Measurements from ENCODE around the gene RASA3.

RASA3 gene

GRCh38 chr13:114025405-114025713 is 107.1 kb downstream of the RASA3 start:
- TF ChIP-seq, protein P1, sequence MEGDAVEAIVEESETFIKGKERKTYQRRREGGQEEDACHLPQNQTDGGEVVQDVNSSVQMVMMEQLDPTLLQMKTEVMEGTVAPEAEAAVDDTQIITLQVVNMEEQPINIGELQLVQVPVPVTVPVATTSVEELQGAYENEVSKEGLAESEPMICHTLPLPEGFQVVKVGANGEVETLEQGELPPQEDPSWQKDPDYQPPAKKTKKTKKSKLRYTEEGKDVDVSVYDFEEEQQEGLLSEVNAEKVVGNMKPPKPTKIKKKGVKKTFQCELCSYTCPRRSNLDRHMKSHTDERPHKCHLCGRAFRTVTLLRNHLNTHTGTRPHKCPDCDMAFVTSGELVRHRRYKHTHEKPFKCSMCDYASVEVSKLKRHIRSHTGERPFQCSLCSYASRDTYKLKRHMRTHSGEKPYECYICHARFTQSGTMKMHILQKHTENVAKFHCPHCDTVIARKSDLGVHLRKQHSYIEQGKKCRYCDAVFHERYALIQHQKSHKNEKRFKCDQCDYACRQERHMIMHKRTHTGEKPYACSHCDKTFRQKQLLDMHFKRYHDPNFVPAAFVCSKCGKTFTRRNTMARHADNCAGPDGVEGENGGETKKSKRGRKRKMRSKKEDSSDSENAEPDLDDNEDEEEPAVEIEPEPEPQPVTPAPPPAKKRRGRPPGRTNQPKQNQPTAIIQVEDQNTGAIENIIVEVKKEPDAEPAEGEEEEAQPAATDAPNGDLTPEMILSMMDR (IDR thresholded peaks at IDR 0.05; ENCODE audit: low read depth, low read length, missing control alignments): no peak
- no peak overlapping the region for H3K4me3 ChIP-seq (ENCODE audit: low read depth, low read length)
- no peak for DNase-seq (ENCODE audit: low read depth)

- no peak overlapping the region for H3K4me3 ChIP-seq (ENCODE audit: low read depth, low read length)
- TF ChIP-seq, protein P1 (IDR thresholded peaks at IDR 0.05; ENCODE audit: low read depth, low read length, missing control alignments): no peak
- peak; percentile 46 for DNase-seq (ENCODE audit: low read depth)
These were observed 107.6 kb downstream of the RASA3 start for GRCh38 chr13:114024603-114025404.

- TF ChIP-seq, protein P1 (IDR thresholded peaks at IDR 0.05; ENCODE audit: low read depth, low read length, missing control alignments): no peak
- no peak overlapping the region for H3K4me3 ChIP-seq (ENCODE audit: low read depth, low read length)
- DNase-seq (ENCODE audit: low read depth): no peak
These were observed 108.5 kb downstream of the RASA3 start for GRCh38 chr13:114023716-114024602.

- no peak overlapping the region for H3K4me3 ChIP-seq (ENCODE audit: low read depth, low read length)
These were observed 109.5 kb downstream of the RASA3 start for GRCh38 chr13:114022876-114023275.

GRCh38 chr13:114022309-114022669 is 110.1 kb downstream of the RASA3 start:
- H3K4me3 ChIP-seq (ENCODE audit: low read depth, low read length): no peak overlapping the region
- no peak for DNase-seq (ENCODE audit: low read depth)
- TF ChIP-seq, protein P1 (IDR thresholded peaks at IDR 0.05; ENCODE audit: low read depth, low read length, missing control alignments): no peak

More at GRCh38 chr13:114022876-114023275, 109.5 kb downstream of the RASA3 start:
- TF ChIP-seq, protein P1 (IDR thresholded peaks at IDR 0.05; ENCODE audit: low read depth, low read length, missing control alignments): no peak
- DNase-seq (ENCODE audit: low read depth): no peak

DNA sequence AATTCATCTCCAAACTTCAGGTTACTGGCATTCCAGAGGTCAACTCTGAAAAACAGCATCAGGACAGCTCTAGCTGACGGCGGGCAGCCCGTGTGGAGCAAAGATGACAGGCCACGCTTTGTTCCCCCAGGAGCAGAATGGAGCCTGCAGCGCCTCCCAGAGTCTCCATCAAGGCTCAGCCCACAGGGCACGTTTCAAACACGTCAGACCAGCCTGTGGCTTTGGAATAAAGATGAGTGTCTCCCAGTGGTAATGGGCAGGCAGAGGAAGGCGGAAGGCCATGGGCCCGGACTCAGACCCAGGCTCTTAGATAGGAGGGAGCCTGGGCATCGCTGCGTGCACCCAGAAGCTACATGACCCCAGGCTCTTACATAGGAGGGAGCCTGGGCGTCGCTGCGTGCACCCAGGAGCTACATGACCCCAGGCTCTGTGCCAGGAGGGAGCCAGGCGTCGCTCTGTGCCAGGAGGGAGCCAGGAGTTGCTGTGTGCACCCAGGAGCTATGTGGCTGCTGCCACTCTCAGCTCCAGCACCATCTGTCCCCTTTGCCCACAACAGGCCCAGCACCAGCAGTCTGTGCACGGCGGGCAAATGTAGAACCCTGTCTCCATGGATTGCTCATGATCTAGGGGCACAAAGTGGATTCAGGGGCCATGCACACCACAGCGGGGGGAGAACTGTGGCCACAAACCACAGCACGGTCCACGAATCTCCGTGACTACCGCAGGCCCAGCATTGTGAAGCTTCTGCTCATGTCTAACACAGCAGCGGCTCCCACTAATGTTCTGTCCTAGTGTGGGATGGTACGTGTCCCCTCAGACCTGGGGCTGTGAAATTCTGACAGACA is 110.7 kb downstream of the RASA3 start:
- H3K4me3 ChIP-seq (ENCODE audit: low read depth, low read length): no peak overlapping the region
- TF ChIP-seq, protein P1 (IDR thresholded peaks at IDR 0.05; ENCODE audit: low read depth, low read length, missing control alignments): no peak
- no peak for DNase-seq (ENCODE audit: low read depth)
